ENCODE results near the gene RNASET2. TPM values are rescaled to one million over a fixed set of nuclear protein-coding genes. Genes with fewer than 3 reads are reported as not detected.
A peak's percentile ranks its signal among the peaks of the same experiment; 100 is the strongest.
"Not testable (repeated sequence)": the region's sequence is repeated elsewhere in the genome, so short reads cannot be mapped to it uniquely, and the experiment has no call there.

RNASET2 gene
- total RNA-seq, 1 donor from 2014 or later, result 13.4 TPM

- Histone ChIP-seq H3K27me3 (ENCODE audit: low read depth) (no peaks in the 10 kb centered on the region), H3K36me3 (peaks cover 16% of the 10 kb centered on the region), H3K9me3 (replicated peaks) (no peaks in the 10 kb centered on the region), H3K27ac (replicated peaks) (peak overlapping the region; percentile 84), H3K4me3 (no peak overlapping the region), H3K4me1 (peaks cover 7% of the 10 kb centered on the region)
- no peak for DNase-seq
- TF ChIP-seq, protein P1, sequence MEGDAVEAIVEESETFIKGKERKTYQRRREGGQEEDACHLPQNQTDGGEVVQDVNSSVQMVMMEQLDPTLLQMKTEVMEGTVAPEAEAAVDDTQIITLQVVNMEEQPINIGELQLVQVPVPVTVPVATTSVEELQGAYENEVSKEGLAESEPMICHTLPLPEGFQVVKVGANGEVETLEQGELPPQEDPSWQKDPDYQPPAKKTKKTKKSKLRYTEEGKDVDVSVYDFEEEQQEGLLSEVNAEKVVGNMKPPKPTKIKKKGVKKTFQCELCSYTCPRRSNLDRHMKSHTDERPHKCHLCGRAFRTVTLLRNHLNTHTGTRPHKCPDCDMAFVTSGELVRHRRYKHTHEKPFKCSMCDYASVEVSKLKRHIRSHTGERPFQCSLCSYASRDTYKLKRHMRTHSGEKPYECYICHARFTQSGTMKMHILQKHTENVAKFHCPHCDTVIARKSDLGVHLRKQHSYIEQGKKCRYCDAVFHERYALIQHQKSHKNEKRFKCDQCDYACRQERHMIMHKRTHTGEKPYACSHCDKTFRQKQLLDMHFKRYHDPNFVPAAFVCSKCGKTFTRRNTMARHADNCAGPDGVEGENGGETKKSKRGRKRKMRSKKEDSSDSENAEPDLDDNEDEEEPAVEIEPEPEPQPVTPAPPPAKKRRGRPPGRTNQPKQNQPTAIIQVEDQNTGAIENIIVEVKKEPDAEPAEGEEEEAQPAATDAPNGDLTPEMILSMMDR (IDR thresholded peaks at IDR 0.05; ENCODE audit: borderline replicate concordance), result no peak
- intact Hi-C loops (cut with micrococcal nuclease), result loop anchor here (5.0 kb wide), 1 partner anchor 162 kb away; no protein-coding TSS in a partner anchor
These were observed 6.6 kb downstream of the RNASET2 start for GRCh38 chr6:166949528-166950442.

DNA sequence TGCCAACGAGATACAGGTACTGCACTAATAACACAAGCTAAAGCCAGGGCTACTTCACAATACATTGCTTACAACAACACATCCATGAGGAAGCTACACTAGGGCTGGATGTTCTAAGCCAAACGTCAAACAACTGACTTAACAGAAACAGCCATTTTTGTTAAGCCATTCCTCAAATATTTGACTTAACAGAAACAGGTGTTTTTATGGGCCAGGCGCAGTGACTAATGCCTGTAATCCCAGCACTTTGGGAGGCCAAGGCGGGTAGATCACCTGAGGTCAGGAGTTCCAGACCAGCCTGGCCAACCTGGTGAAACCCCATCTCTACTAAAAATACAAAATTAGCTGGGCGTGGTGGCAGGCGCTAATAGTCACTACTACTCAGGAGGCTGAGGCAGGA lies 7.6 kb downstream of the RNASET2 start:
- H3K27me3 ChIP-seq (ENCODE audit: low read depth); H3K9me3 ChIP-seq (replicated peaks); H3K4me1 ChIP-seq; intact Hi-C loops (cut with micrococcal nuclease); H3K27ac ChIP-seq (replicated peaks); DNase-seq; H3K4me3 ChIP-seq: not testable (repeated sequence)
- H3K36me3 ChIP-seq, result peaks cover 18% of the 10 kb centered on the region

- DNase-seq, result no peak
- Histone ChIP-seq H3K27me3 (ENCODE audit: low read depth) (no peaks in the 10 kb centered on the region), H3K9me3 (replicated peaks) (no peaks in the 10 kb centered on the region), H3K4me3 (no peak overlapping the region), H3K36me3 (peaks cover 28% of the 10 kb centered on the region), H3K4me1 (peaks cover 7% of the 10 kb centered on the region), H3K27ac (replicated peaks) (no peak overlapping the region)
- intact Hi-C loops (cut with micrococcal nuclease), result no loop called here
- TF ChIP-seq, protein P1 (IDR thresholded peaks at IDR 0.05; ENCODE audit: borderline replicate concordance), result no peak
These were observed 9.1 kb downstream of the RNASET2 start for GRCh38 chr6:166947251-166947650.

DNA sequence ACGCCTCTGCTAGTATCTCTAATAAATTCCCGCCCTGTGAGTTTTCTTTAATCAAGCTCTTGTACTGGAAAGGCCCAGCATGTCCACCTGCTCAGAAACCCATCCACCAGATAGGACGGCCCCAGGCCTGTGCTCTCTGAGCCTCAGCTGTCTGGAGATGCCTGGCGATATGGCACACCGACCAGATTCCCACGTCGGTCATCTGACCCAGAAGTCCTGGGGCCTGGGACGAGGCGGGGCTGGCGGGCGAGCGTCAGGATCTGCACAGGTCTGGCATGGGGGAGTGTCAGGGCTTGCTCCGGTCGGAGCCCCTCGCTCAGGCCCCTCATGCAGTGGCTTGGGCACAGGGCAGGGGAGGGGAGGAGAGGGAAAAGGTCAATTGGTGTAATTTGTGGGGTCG lies 10.2 kb downstream of the RNASET2 start:
- no peak overlapping the region for H3K4me3 ChIP-seq
- no peaks in the 10 kb centered on the region for H3K9me3 ChIP-seq (replicated peaks)
- TF ChIP-seq, protein P1 (IDR thresholded peaks at IDR 0.05; ENCODE audit: borderline replicate concordance), result no peak
- H3K36me3 ChIP-seq, result peaks cover 28% of the 10 kb centered on the region
- H3K4me1 ChIP-seq, result peaks cover 7% of the 10 kb centered on the region
- H3K27ac ChIP-seq (replicated peaks), result no peak overlapping the region
- no peak for DNase-seq
- intact Hi-C loops (cut with micrococcal nuclease), result no loop called here
- H3K27me3 ChIP-seq (ENCODE audit: low read depth), result no peaks in the 10 kb centered on the region

- H3K27me3 ChIP-seq (ENCODE audit: low read depth), result no peaks in the 10 kb centered on the region
- no peak overlapping the region for H3K4me3 ChIP-seq
- H3K9me3 ChIP-seq (replicated peaks), result no peaks in the 10 kb centered on the region
- H3K4me1 ChIP-seq, result peaks cover 2% of the 10 kb centered on the region
- no peak for DNase-seq
- H3K27ac ChIP-seq (replicated peaks), result no peak overlapping the region
- TF ChIP-seq, protein P1 (IDR thresholded peaks at IDR 0.05; ENCODE audit: borderline replicate concordance), result no peak
- peaks cover 28% of the 10 kb centered on the region for H3K36me3 ChIP-seq
- intact Hi-C loops (cut with micrococcal nuclease), result no loop called here
These were observed 11.6 kb downstream of the RNASET2 start for GRCh38 chr6:166944666-166945256.
